Measurements from ENCODE around the gene FOXN4. TPM values are rescaled to one million over a fixed set of nuclear protein-coding genes. Genes with fewer than 3 reads are reported as not detected.

Gene FOXN4
- total and polyA plus RNA-seq, 8 donors: 0.12 TPM; not detected in 7

DNA sequence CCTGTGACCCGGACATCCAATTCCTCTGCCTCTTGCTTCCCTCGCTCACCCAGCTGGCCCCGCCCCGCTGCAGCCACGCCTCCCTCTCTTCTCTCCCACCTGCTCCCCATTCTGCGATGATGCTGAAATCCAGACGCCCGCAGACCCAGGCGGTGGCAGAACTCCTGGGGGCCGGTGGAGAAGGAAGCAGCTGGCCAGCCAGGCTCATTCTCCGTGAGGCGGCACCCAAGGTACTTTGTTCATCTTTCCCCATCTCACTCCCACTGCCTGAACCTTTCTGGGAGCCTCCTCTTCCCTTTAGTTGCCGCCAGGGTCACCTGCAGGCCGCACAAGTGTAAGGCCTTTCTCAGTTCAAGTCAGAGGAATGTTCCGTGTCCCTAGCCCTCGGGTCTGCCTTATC, 35.7 kb downstream of the FOXN4 start:
- ATAC-seq (no peak), DNase-seq (no peak), FAIRE-seq (no peak)
- Histone ChIP-seq H3K4me1 (no peaks in the 10 kb centered on the region), H3K4me3 (no peak overlapping the region), H3K9me3 (no peaks in the 10 kb centered on the region), H3K27me3 (no peaks in the 10 kb centered on the region), H3K27ac (no peak overlapping the region), H3K36me3 (no peaks in the 10 kb centered on the region)
- intact Hi-C loops (cut with DNase I): no loop called here
- 45 to 47% methylated on average over 16 of the region's 16 CpGs for WGBS, 2 donors
- TF ChIP-seq, protein P1, sequence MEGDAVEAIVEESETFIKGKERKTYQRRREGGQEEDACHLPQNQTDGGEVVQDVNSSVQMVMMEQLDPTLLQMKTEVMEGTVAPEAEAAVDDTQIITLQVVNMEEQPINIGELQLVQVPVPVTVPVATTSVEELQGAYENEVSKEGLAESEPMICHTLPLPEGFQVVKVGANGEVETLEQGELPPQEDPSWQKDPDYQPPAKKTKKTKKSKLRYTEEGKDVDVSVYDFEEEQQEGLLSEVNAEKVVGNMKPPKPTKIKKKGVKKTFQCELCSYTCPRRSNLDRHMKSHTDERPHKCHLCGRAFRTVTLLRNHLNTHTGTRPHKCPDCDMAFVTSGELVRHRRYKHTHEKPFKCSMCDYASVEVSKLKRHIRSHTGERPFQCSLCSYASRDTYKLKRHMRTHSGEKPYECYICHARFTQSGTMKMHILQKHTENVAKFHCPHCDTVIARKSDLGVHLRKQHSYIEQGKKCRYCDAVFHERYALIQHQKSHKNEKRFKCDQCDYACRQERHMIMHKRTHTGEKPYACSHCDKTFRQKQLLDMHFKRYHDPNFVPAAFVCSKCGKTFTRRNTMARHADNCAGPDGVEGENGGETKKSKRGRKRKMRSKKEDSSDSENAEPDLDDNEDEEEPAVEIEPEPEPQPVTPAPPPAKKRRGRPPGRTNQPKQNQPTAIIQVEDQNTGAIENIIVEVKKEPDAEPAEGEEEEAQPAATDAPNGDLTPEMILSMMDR (IDR thresholded peaks at IDR 0.05): no peak

DNA sequence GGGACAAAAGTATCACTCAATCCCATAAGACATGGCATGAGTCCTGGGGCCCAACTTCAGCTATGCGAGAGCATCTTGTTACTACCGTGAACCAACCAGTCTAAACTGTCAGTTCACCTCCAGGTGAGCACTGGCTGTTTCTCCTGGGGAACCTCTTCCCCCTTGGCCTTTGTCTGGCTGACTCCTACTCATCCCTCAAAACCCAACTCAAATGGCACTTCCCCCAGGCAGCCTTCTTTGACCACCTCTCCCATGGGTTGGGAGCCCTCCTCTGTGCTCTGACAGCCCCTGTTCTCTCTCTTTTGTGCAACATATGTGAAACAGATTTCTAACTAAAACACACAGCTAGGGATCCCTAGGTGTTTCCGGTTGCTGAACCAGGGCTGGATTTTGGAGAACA, 37.7 kb downstream of the FOXN4 start:
- H3K4me1 ChIP-seq: no peaks in the 10 kb centered on the region
- WGBS, 2 donors: 93 to 97% methylated on average over 3 of the region's 3 CpGs
- TF ChIP-seq, protein P1 (IDR thresholded peaks at IDR 0.05): no peak
- H3K27ac ChIP-seq: no peak overlapping the region
- no peaks in the 10 kb centered on the region for H3K27me3 ChIP-seq
- intact Hi-C loops (cut with DNase I): no loop called here
- H3K9me3 ChIP-seq: no peaks in the 10 kb centered on the region
- H3K4me3 ChIP-seq: no peak overlapping the region
- peaks cover 0 to 11% (median 0%) of the 10 kb centered on the region in 3 donors for H3K36me3 ChIP-seq
- DNase-seq (no peak), ATAC-seq (no peak), FAIRE-seq (no peak)

DNA sequence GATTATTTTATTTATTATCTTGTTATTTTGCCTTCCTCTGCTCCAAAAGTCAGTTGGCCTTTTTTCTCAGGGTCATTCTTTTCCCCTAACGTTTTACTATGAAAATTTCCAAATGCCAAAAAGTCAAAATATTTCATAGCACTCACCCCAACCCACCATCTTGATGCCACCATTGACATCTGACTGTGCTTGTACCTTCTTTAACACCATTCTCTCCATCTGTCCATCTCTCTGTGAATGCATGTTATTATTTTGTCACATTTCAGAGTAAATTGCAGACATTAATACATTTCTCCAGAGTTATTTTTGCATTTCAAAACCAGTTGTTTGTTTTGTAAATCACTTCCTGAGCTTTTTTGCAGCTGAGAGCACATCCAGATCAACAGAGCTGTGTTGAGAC, 38.6 kb downstream of the FOXN4 start:
- FAIRE-seq: no peak
- Histone ChIP-seq H3K27me3 (no peaks in the 10 kb centered on the region), H3K36me3 (peaks cover 0 to 20% (median 6%) of the 10 kb centered on the region in 3 donors), H3K27ac (no peak overlapping the region), H3K4me1 (no peaks in the 10 kb centered on the region), H3K4me3 (no peak overlapping the region), H3K9me3 (no peaks in the 10 kb centered on the region)
- 0 to 26% methylated on average over 1 of the region's 1 CpG for WGBS, 2 donors
- TF ChIP-seq, protein P1 (IDR thresholded peaks at IDR 0.05): no peak
- intact Hi-C loops (cut with DNase I): no loop called here
- ATAC-seq: no peak
- DNase-seq: no peak

DNA sequence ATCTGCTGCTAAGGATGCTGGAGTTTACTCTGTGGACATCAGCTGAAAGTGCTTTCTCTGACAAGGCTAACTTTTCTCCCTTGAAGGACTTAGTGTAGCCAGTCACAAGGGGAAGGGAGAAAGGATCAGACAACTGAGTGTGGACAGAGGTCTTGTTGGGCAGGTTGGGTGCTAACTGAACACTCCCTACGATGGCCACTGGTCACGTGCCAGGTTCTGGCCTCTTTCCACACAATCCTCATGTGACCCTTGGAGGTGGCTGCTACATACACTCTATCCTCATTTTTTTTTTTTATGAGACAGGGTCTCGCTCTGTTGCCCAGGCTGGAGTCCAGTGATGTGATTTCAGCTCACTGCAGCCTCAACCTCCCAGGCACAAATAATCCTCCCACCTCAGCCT, 39.7 kb downstream of the FOXN4 start:
- intact Hi-C loops (cut with DNase I): loop anchor here in 1 of 3 donors (10.0 kb wide), 1 partner anchor 115 kb away; no protein-coding TSS in a partner anchor
- Histone ChIP-seq H3K4me1 (no peaks in the 10 kb centered on the region), H3K36me3 (peaks cover 0 to 31% (median 10%) of the 10 kb centered on the region in 3 donors), H3K9me3 (no peaks in the 10 kb centered on the region), H3K27me3 (no peaks in the 10 kb centered on the region), H3K27ac (no peak overlapping the region), H3K4me3 (no peak overlapping the region)
- 60% methylated on average over 3 of the region's 3 CpGs for WGBS, 2 donors
- ATAC-seq (no peak), FAIRE-seq (no peak), DNase-seq (no peak)
- TF ChIP-seq, protein P1 (IDR thresholded peaks at IDR 0.05): no peak

DNA sequence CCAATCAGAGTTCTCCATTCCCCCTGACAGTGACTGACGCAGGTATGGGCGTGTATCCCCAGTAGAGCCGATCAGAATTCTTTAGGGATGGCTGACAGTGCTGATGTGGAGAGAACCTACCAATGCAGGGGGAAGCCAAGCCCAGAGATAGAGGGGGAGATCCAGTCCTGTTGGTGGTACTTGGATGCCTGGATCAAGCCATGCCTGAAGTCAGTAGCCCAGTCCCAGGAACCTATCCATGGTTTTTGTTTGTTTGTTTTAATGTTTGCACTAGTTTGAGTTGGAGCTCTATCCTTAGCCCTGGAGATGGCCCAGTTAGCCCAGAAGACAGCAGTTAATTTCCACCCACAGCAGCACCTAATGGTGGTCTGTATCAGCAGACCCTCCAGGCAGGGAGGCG, 40.2 kb downstream of the FOXN4 start:
- H3K27me3 ChIP-seq: no peaks in the 10 kb centered on the region
- FAIRE-seq (no peak), DNase-seq (no peak), ATAC-seq (no peak)
- TF ChIP-seq, protein P1 (IDR thresholded peaks at IDR 0.05): no peak
- no peaks in the 10 kb centered on the region for H3K9me3 ChIP-seq
- H3K4me3 ChIP-seq: no peak overlapping the region
- intact Hi-C loops (cut with DNase I): loop anchor here in 1 of 3 donors (10.0 kb wide), 1 partner anchor 116 kb away; no protein-coding TSS in a partner anchor
- peaks cover 0 to 33% (median 10%) of the 10 kb centered on the region in 3 donors for H3K36me3 ChIP-seq
- WGBS, 2 donors: 89 to 97% methylated on average over 4 of the region's 4 CpGs
- no peak overlapping the region for H3K27ac ChIP-seq
- H3K4me1 ChIP-seq: no peaks in the 10 kb centered on the region
